Heart right ventricle (tissue), 16 donors: Measurements from ENCODE around the gene TERB1. TPM values are rescaled to one million over a fixed set of nuclear protein-coding genes. Genes with fewer than 3 reads are reported as not detected.

Experiments
- ATAC-seq, 8 donors: fragments of 200-7000 bp; cut with Tn5 transposase; one replicate each; pipeline ENCODE4 v1.9.1; 2020; ENCODE audit warnings: mild to moderate bottlenecking in 8 of 8, moderate library complexity in 8 of 8, moderate number of reproducible peaks in 1 of 8
- DNase-seq, 2 donors: peaks; one replicate each; pipeline ENCODE4 v3.0.0-alpha.2; 2020
- H3K27ac ChIP-seq, 10 donors: fragments of 200-600 bp; sonication (generic) in 2 of 10; one replicate each; pipeline versions ENCODE4 v1.5.0 to v1.8.0; 2020 to 2022; ENCODE audit warnings: mild to moderate bottlenecking in 3 of 10
- H3K27me3 ChIP-seq, 7 donors: fragments of 200-600 bp; one replicate each; pipeline ENCODE4 v1.8.0; 2021 to 2022; ENCODE audit warnings: mild to moderate bottlenecking in 2 of 7
- H3K36me3 ChIP-seq, 9 donors: fragments of 200-600 bp; sonication (generic) in 1 of 9; one replicate each; pipeline versions ENCODE4 v1.5.0 to v1.8.0; 2020 to 2022; ENCODE audit warnings: mild to moderate bottlenecking in 2 of 9
- H3K4me1 ChIP-seq, 9 donors: fragments of 200-600 bp; sonication (generic) in 1 of 9; one replicate each; pipeline versions ENCODE4 v1.5.0 to v1.8.0; 2020 to 2022; ENCODE audit warnings: mild to moderate bottlenecking in 4 of 9
- H3K4me3 ChIP-seq, 10 donors: fragments of 200-600 bp; sonication (generic) in 2 of 10; one replicate each; pipeline versions ENCODE4 v1.5.0 to v1.8.0; 2020 to 2022; ENCODE audit warnings: mild to moderate bottlenecking in 7 of 10, moderate library complexity in 2 of 10
- H3K9me3 ChIP-seq, 11 donors: fragments of 200-600 bp in 10 of 11; sonication (generic) in 2 of 11; one replicate each; pipeline versions ENCODE4 v1.5.0 to v1.8.0; 2013 to 2022; ENCODE audit warnings: mild to moderate bottlenecking in 2 of 11, control low read depth in 1 of 11, moderate library complexity in 1 of 11
- WGBS, 2 donors: extraction: QIAGEN DNeasy Blood & Tissue Kit; methylation state at CpG; one replicate each; pipeline ENCODE4 v1.1.7; 2013; ENCODE audit warnings: inconsistent platforms in 1 of 2; 5-methylcytosine and 5-hydroxymethylcytosine counted together
- intact Hi-C, 10 donors: fragments of 100-400 bp; cut with DNase I; formaldehyde crosslinking; loops; one replicate each; pipeline versions ENCODE4 v1.11.1 to v1.14.2; 2022
- polyA plus RNA-seq, 2 donors: library from polyadenylated mRNA; stranded (reverse); fragments of 200-250 nt; gene quantifications; one replicate each; pipeline ENCODE4 v1.2.3, GENCODE V29; 2013
- total RNA-seq, 10 donors: library from RNA; stranded (reverse); fragmentation: NEBNext Ultra II Directional in 3 of 10; extraction: Animal tissue kit (Norgen Biotek cat#: 25700) in 3 of 10; gene quantifications; one replicate each; pipeline versions ENCODE4 v1.2.1 to v1.2.4, GENCODE V29; 2021 to 2023
- TF ChIP-seq, protein P1 (sequence below), 9 donors: fragments of 200-600 bp; sonication (generic) in 2 of 9; IDR thresholded peaks; one replicate each; pipeline versions ENCODE4 v1.5.0 to v1.8.0; 2021 to 2022; ENCODE audit warnings: antibody characterized with exemption in 9 of 9, mild to moderate bottlenecking in 5 of 9, moderate library complexity in 1 of 9
- donor health status: Arrhythmogenic right ventricular cardiomyopathy.
- donor health status: ischemic (EF 13 %, LVEDD 7.1; RV severe dilation, severe dysfunction).
- donor health status: healthy with polysubstance abuse.
- donor health status: DM: no; HTN: yes; CAD: no.
- donor health status: DM: no; HTN: no; CAD: no.
- donor health status: ischemic (EF 25% LVEDD 6.9; RV normal size, moderate dysfunction).
- donor health status: ischemic (EF 25% LVEDD 5.7; RV mildly dilated, moderate dysfunction).
- donor health status: healthy.
- donor health status: DM: yes; HTN: yes; CAD: no.
- donor health status: Ischemic cardiomyopathy.
- donor health status: ischemic (EF 35%, LVEDD 5.7; RV mildly dilated, moderate dysfunction).
- donor health status: nonischemic (EF 11% LVEDD 7.7; RV severe dilation, severe dysfunction).
- donor health status: DM: yes; HTN: yes; CAD: no.
- donor health status: PGD.
- donor health status: ischemic (EF 29% LVEDD 5.4; RV normal size, mild dysfunction).
- donor health status: nonischemic (EF 23%, LVEDD 6.1; RV moderate dilation, normal function).

Gene TERB1
- total and polyA plus RNA-seq, 12 donors = 0.12 TPM; not detected in 11

GRCh38 chr16:66705790-66706505, 95.4 kb downstream of the TERB1 start:
- ATAC-seq (peak; percentile 80 to 93 (median 91)), DNase-seq (peak; percentile 76 to 84)
- Histone ChIP-seq H3K36me3 (no peaks in the 10 kb centered on the region), H3K4me3 (peak overlapping the region in 2 of 10 donors; percentile 7 to 14), H3K27me3 (no peaks in the 10 kb centered on the region), H3K9me3 (no peaks in the 10 kb centered on the region), H3K4me1 (peaks cover 0 to 34% (median 19%) of the 10 kb centered on the region in 9 donors), H3K27ac (peak overlapping the region; percentile 29 to 85 (median 68))
- 54 to 64% methylated on average over 11 of the region's 11 CpGs for whole genome bisulfite sequencing, 2 donors
- TF ChIP-seq, protein P1, sequence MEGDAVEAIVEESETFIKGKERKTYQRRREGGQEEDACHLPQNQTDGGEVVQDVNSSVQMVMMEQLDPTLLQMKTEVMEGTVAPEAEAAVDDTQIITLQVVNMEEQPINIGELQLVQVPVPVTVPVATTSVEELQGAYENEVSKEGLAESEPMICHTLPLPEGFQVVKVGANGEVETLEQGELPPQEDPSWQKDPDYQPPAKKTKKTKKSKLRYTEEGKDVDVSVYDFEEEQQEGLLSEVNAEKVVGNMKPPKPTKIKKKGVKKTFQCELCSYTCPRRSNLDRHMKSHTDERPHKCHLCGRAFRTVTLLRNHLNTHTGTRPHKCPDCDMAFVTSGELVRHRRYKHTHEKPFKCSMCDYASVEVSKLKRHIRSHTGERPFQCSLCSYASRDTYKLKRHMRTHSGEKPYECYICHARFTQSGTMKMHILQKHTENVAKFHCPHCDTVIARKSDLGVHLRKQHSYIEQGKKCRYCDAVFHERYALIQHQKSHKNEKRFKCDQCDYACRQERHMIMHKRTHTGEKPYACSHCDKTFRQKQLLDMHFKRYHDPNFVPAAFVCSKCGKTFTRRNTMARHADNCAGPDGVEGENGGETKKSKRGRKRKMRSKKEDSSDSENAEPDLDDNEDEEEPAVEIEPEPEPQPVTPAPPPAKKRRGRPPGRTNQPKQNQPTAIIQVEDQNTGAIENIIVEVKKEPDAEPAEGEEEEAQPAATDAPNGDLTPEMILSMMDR (IDR thresholded peaks at IDR 0.05) = no peak
- intact Hi-C loops = no loop called here

Other genes starting within 250 kb of the TERB1 start
- 10 to 100 TPM in 3 of 10 donors, 1 to 10 TPM in 7; 1.6 to 19.9 (median 6.7) TPM for gene CKLF, start 249.0 kb downstream of the TERB1 start, total RNA-seq
- 10 to 100 TPM in 1 of 2 donors, 1 to 10 TPM in 1; 6.8 to 24.1 TPM for gene CKLF, start 249.0 kb downstream of the TERB1 start, polyA plus RNA-seq
- 1 to 10 TPM in 5 of 10 donors, under 1 TPM in 5; 0.50 to 2.1 (median 0.98) TPM for gene CMTM1, start 235.1 kb downstream of the TERB1 start, total RNA-seq
- under 1 TPM in 1 of 2 donors, not detected in 1; 0.19 TPM for gene CMTM1, start 235.1 kb downstream of the TERB1 start, polyA plus RNA-seq
- under 1 TPM in 4 of 10 donors, not detected in 6; 0.33 to 0.95 (median 0.63) TPM for gene CMTM2, start 222.1 kb downstream of the TERB1 start, total RNA-seq
- not detected for gene CMTM2, start 222.1 kb downstream of the TERB1 start, polyA plus RNA-seq
- 10 to 100 TPM in 3 of 10 donors, 1 to 10 TPM in 7; 6.6 to 19.9 (median 7.9) TPM for gene CMTM3, start 196.9 kb downstream of the TERB1 start, total RNA-seq
- gene CMTM3, start 196.9 kb downstream of the TERB1 start, polyA plus RNA-seq = 10 to 100 TPM; 12.0 to 18.0 TPM
- 10 to 100 TPM in 8 of 10 donors, 1 to 10 TPM in 2; 7.3 to 14.6 (median 12.1) TPM for gene CMTM4, start 104.8 kb downstream of the TERB1 start, total RNA-seq
- gene CMTM4, start 104.8 kb downstream of the TERB1 start, polyA plus RNA-seq = 1 to 10 TPM; 4.5 to 4.6 TPM
- 100 to 1,000 TPM in 2 of 10 donors, 10 to 100 TPM in 8; 70.4 to 109 (median 89.0) TPM for gene DYNC1LI2, start 50.0 kb downstream of the TERB1 start, total RNA-seq
- 10 to 100 TPM; 27.2 to 53.9 TPM for gene DYNC1LI2, start 50.0 kb downstream of the TERB1 start, polyA plus RNA-seq
- gene NAE1, start 29.4 kb upstream of the TERB1 start, total RNA-seq = 10 to 100 TPM; 29.6 to 35.9 (median 31.3) TPM
- gene NAE1, start 29.4 kb upstream of the TERB1 start, polyA plus RNA-seq = 10 to 100 TPM; 23.7 to 27.8 TPM
- gene CA7, start 42.8 kb upstream of the TERB1 start, total RNA-seq = not detected
- not detected for gene CA7, start 42.8 kb upstream of the TERB1 start, polyA plus RNA-seq
- gene PDP2, start 78.9 kb upstream of the TERB1 start, total RNA-seq = 1 to 10 TPM; 2.9 to 5.7 (median 3.8) TPM
- gene PDP2, start 78.9 kb upstream of the TERB1 start, polyA plus RNA-seq = 1 to 10 TPM; 1.2 to 1.4 TPM
- gene CDH16, start 117.3 kb upstream of the TERB1 start, total RNA-seq = under 1 TPM in 3 of 10 donors, not detected in 7; 0.25 to 0.47 (median 0.47) TPM
- under 1 TPM; 0.15 to 0.59 TPM for gene CDH16, start 117.3 kb upstream of the TERB1 start, polyA plus RNA-seq
- 1,000 to 10,000 TPM in 1 of 10 donors, 100 to 1,000 TPM in 5, 10 to 100 TPM in 4; 48.4 to 1,227 (median 105) TPM for gene RRAD, start 124.0 kb upstream of the TERB1 start, total RNA-seq
- gene RRAD, start 124.0 kb upstream of the TERB1 start, polyA plus RNA-seq = 100 to 1,000 TPM; 176 to 435 TPM
- gene CIAO2B, start 132.8 kb upstream of the TERB1 start, total RNA-seq = 100 to 1,000 TPM; 103 to 196 (median 111) TPM
- gene CIAO2B, start 132.8 kb upstream of the TERB1 start, polyA plus RNA-seq = 100 to 1,000 TPM; 189 to 743 TPM
- gene CES2, start 133.9 kb upstream of the TERB1 start, total RNA-seq = 100 to 1,000 TPM in 3 of 10 donors, 10 to 100 TPM in 7; 56.1 to 194 (median 81.5) TPM
- 100 to 1,000 TPM in 1 of 2 donors, 10 to 100 TPM in 1; 25.1 to 145 TPM for gene CES2, start 133.9 kb upstream of the TERB1 start, polyA plus RNA-seq
- 1 to 10 TPM in 6 of 10 donors, under 1 TPM in 4; 0.45 to 2.4 (median 1.1) TPM for gene CES3, start 159.7 kb upstream of the TERB1 start, total RNA-seq
- 1 to 10 TPM in 1 of 2 donors, under 1 TPM in 1; 0.07 to 2.8 TPM for gene CES3, start 159.7 kb upstream of the TERB1 start, polyA plus RNA-seq
- 10 to 100 TPM in 1 of 10 donors, 1 to 10 TPM in 9; 3.8 to 10.4 (median 6.0) TPM for gene CES4A, start 187.0 kb upstream of the TERB1 start, total RNA-seq
- 10 to 100 TPM; 12.3 to 20.6 TPM for gene CES4A, start 187.0 kb upstream of the TERB1 start, polyA plus RNA-seq
- gene CBFB, start 227.6 kb upstream of the TERB1 start, total RNA-seq = 10 to 100 TPM; 22.2 to 36.4 (median 29.8) TPM
- gene CBFB, start 227.6 kb upstream of the TERB1 start, polyA plus RNA-seq = 10 to 100 TPM; 17.6 to 22.9 TPM